GM12878 (cell line): ENCODE results near the gene CIAO1. TPM values are rescaled to one million over a fixed set of nuclear protein-coding genes. Genes with fewer than 3 reads are reported as not detected.

ENCODE experiments used
- ATAC-seq: fragments of 200-7000 bp; cut with Tn5 transposase; 3 replicates; pipeline ENCODE4 v1.9.1; 2020; ENCODE audit warnings: mild to moderate bottlenecking, moderate library complexity
- BruUV-seq: library from RNA; stranded (reverse); fragments of 400-500 nt; replicated peaks from 2 replicates; lab custom pipeline; 2021; lab: Mats Ljungman, UMichigan
- CTCF ChIA-PET: fragments of 300-600 bp; sonication (Branson Sonifier 250); formaldehyde crosslinking; extraction: SDS; loops from one replicate; lab custom pipeline; 2021; ENCODE audit warnings: inconsistent platforms; lab: Yijun Ruan, JAX
- POLR2A ChIA-PET: fragments of 350-600 bp; formaldehyde crosslinking; extraction: SDS; loops from one replicate; lab custom pipeline; 2021; ENCODE audit warnings: inconsistent platforms; lab: Charles Lee
- RAD21 ChIA-PET: fragments of 300-600 bp; sonication (Branson Sonifier 250); formaldehyde crosslinking; loops from one replicate; lab custom pipeline; 2023; ENCODE audit warnings: antibody characterized with exemption; ENCODE audit not compliant: unreplicated experiment; lab: Charles Lee
- SMC1A ChIA-PET: fragments of 300-600 bp; sonication (Branson Sonifier 250); formaldehyde crosslinking; loops from one replicate; lab custom pipeline; 2023; ENCODE audit not compliant: unreplicated experiment, uncharacterized antibody; lab: Charles Lee
- DNase-seq: peaks from one replicate; pipeline ENCODE4 v3.0.0-alpha.2; 2011; ENCODE audit warnings: low read depth, low spot score
- FAIRE-seq: peaks from 3 replicates; lab custom pipeline; 2011; peaks lifted over from hg19 to GRCh38; lab: Jason Lieb, UNC
- H2AFZ ChIP-seq: 2 replicates; pipeline ENCODE4 v1.6.0; 2011; ENCODE audit warnings: low read depth, low read length, control low read depth; ENCODE audit not compliant: control insufficient read depth
- H3K27ac ChIP-seq: 2 replicates; pipeline ENCODE4 v1.5.1; 2011; ENCODE audit warnings: control low read depth; ENCODE audit not compliant: control insufficient read depth, insufficient read depth
- H3K27me3 ChIP-seq, 2 experiments: replicated peaks in 1 of 2; 2 replicates each; pipeline versions ENCODE4 v1.6.0 to v1.6.1; 2011; ENCODE audit warnings: low read length in 1 of 2; ENCODE audit not compliant: control insufficient read depth in 2 of 2, insufficient read depth in 2 of 2
- H3K36me3 ChIP-seq, 2 experiments: 2 replicates each; pipeline ENCODE4 v1.5.1; 2011; ENCODE audit warnings: low read length in 1 of 2; ENCODE audit not compliant: control insufficient read depth in 2 of 2, insufficient read depth in 2 of 2
- H3K4me1 ChIP-seq: 2 replicates; pipeline ENCODE4 v1.6.1; 2011; ENCODE audit warnings: mild to moderate bottlenecking, low read length, moderate library complexity, mixed read lengths; ENCODE audit not compliant: control insufficient read depth, insufficient read depth
- H3K4me2 ChIP-seq: 2 replicates; pipeline ENCODE4 v1.6.0; 2011; ENCODE audit warnings: control low read depth; ENCODE audit not compliant: control insufficient read depth, insufficient read depth
- H3K4me3 ChIP-seq: fragments of 200-600 bp; sonication (generic); 2 replicates; pipeline ENCODE4 v1.5.1; 2016
- H3K79me2 ChIP-seq: 2 replicates; pipeline ENCODE4 v1.6.0; 2011; ENCODE audit warnings: low read length; ENCODE audit not compliant: control insufficient read depth, insufficient read depth
- H3K9ac ChIP-seq: 2 replicates; pipeline ENCODE4 v1.8.0; 2011; ENCODE audit warnings: low read length, control low read depth, mixed read lengths; ENCODE audit not compliant: control insufficient read depth, insufficient read depth
- H3K9me3 ChIP-seq: replicated peaks from 3 replicates; pipeline ENCODE4 v1.5.1; 2011; ENCODE audit warnings: mild to moderate bottlenecking, low read length; ENCODE audit not compliant: control insufficient read depth, insufficient read depth
- H4K20me1 ChIP-seq: 2 replicates; pipeline ENCODE4 v1.6.0; 2011; ENCODE audit not compliant: control insufficient read depth, insufficient read depth
- CEBPB ChIP-seq, 2 experiments: fragments of 150-350 bp in 1 of 2; IDR thresholded peaks; 2 replicates each; pipeline ENCODE4 v1.6.1; 2012 to 2014; ENCODE audit warnings: low read depth in 2 of 2, low read length in 2 of 2, borderline replicate concordance in 1 of 2, inconsistent platforms in 1 of 2
- HDAC6 ChIP-seq: fragments of 200-600 bp; sonication (generic); IDR thresholded peaks from one replicate; pipeline ENCODE4 v1.8.0; 2017; ENCODE audit warnings: antibody characterized with exemption; ENCODE audit not compliant: unreplicated experiment
- HDGF ChIP-seq: fragments of 450-650 bp; IDR thresholded peaks from 2 replicates; pipeline ENCODE4 v1.6.1; 2016; ENCODE audit warnings: antibody characterized with exemption
- MYC ChIP-seq: IDR thresholded peaks from 2 replicates; pipeline ENCODE4 v1.6.1; 2011; ENCODE audit warnings: mild to moderate bottlenecking, low read length, moderate library complexity, inconsistent platforms; ENCODE audit not compliant: insufficient read depth, insufficient replicate concordance, insufficient read length, severe bottlenecking
- RUNX3 ChIP-seq: IDR thresholded peaks from 2 replicates; pipeline ENCODE4 v1.6.1; 2012; ENCODE audit warnings: low read length, inconsistent platforms
- SP1 ChIP-seq: IDR thresholded peaks from one replicate; pipeline ENCODE4 v1.6.1; 2011; ENCODE audit warnings: low read depth, low read length
- WGBS: methylation state at CpG from one replicate; pipeline ENCODE4 v1.1.6; 2016; ENCODE audit warnings: low lambda C conversion rate; ENCODE audit not compliant: insufficient replicate concordance, insufficient coverage; ENCODE audit errors: missing lambda C conversion rate; 5-methylcytosine and 5-hydroxymethylcytosine counted together
- in situ Hi-C: fragments of 300-500 bp; cut with MboI; formaldehyde crosslinking; loops from 9 replicates; pipeline ENCODE4 v1.14.3; 2018; ENCODE audit warnings: mixed read lengths
- intact Hi-C: fragments of 100-400 bp; cut with micrococcal nuclease; formaldehyde crosslinking; loops from one replicate; pipeline ENCODE4 v1.14.2; 2022; ENCODE audit not compliant: unreplicated experiment
- polyA plus RNA-seq, 11 experiments: library from polyadenylated mRNA; depleted of rRNA in 4 of 11; unstranded in 6 of 11; stranded (reverse) in 5 of 11; fragments of >200 nt; fragmentation: Nextera tagmentation in 4 of 11; fragmentation: Illumina TruSeq in 1 of 11; extraction: Ambion mirVana in 4 of 11; extraction: Trizol in 1 of 11; gene quantifications; 1 replicate in 1 of 11; 2 replicates in 10 of 11; pipeline versions ENCODE4 v1.2.1 to v1.2.3, GENCODE V29; 2011 to 2016; ENCODE audit warnings: inconsistent platforms in 2 of 11, missing spikeins in 2 of 11, low read depth in 1 of 11
- total RNA-seq, 4 experiments: library from RNA; depleted of rRNA in 3 of 4; stranded (reverse); fragments of >200 nt in 3 of 4; fragmentation: Illumina TruSeq in 1 of 4; extraction: Trizol in 1 of 4; gene quantifications; 2 replicates each; pipeline versions ENCODE4 v1.2.1 to v1.2.3, GENCODE V29; 2013 to 2021
- TF ChIP-seq, protein P1 (sequence below): fragments of 450-650 bp; IDR thresholded peaks from 2 replicates; pipeline ENCODE4 v1.6.1; 2016; ENCODE audit warnings: mild to moderate bottlenecking, moderate library complexity, borderline replicate concordance

CIAO1 gene
- total and polyA plus RNA-seq, 10 of the 15 experiments (the other 5 are each of a cell fraction or from before 2014, with no cell fraction given): 8.3 to 89.4 (median 63.4) TPM

DNA sequence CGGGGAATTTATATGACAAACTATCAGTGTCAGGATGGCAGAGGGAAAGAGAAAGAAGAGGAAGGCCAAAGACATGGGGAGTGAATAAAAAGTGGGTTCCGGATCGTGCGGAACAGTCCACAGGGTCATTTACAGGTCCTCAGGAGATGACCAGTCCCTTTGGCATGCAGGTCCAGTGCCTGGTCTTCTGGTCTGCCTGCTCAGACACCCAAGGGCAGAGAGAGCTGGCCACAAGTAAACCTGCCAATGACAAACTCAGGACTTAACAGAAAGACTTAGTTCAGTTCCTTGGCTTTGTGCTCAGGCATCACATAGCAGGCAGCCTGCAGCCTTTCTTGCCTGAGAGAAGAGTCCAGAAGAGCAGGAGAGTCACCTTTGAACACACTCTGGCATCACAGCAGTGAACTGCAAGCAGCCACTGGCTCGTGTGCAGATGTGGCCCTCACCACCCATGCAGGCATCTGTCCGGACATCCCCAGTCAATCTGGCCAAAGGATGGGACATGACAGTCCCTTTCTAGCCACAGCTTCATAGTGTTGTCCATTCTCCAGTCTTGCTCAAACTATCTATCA is 14.2 kb upstream of the CIAO1 start:
- peaks cover 28 to 29% of the 10 kb centered on the region in 2 experiments for H3K36me3 ChIP-seq
- no peak overlapping the region for H3K9ac ChIP-seq
- no peak overlapping the region for H3K27ac ChIP-seq
- H3K9me3 ChIP-seq: no peaks in the 10 kb centered on the region
- ATAC-seq (peak; percentile 52), DNase-seq (no peak), FAIRE-seq (peak; percentile 35)
- H3K4me1 ChIP-seq: peaks cover 3% of the 10 kb centered on the region
- no peak overlapping the region for H2AFZ ChIP-seq
- H3K4me3 ChIP-seq: no peak overlapping the region
- ChIA-PET SMC1A (interaction anchor here (1.7 kb wide), 1 partner anchor 9 kb away, joined by 5 read pairs; no protein-coding TSS in a partner anchor), CTCF (no interaction called here), RAD21 (interaction anchor here (1.3 kb wide), 1 partner anchor 18 kb away, joined by 5 read pairs; no protein-coding TSS in a partner anchor), POLR2A (interaction anchor here (1.2 kb wide), 1 partner anchor 50 kb away, joined by 3 read pairs; no protein-coding TSS in a partner anchor)
- intact Hi-C loops: no loop called here
- BruUV-seq: TSS peak; percentile 8
- 73% methylated on average over 6 of the region's 6 CpGs for WGBS
- no peak overlapping the region for H3K4me2 ChIP-seq
- H4K20me1 ChIP-seq: no peaks in the 10 kb centered on the region
- TF ChIP-seq, protein P1, sequence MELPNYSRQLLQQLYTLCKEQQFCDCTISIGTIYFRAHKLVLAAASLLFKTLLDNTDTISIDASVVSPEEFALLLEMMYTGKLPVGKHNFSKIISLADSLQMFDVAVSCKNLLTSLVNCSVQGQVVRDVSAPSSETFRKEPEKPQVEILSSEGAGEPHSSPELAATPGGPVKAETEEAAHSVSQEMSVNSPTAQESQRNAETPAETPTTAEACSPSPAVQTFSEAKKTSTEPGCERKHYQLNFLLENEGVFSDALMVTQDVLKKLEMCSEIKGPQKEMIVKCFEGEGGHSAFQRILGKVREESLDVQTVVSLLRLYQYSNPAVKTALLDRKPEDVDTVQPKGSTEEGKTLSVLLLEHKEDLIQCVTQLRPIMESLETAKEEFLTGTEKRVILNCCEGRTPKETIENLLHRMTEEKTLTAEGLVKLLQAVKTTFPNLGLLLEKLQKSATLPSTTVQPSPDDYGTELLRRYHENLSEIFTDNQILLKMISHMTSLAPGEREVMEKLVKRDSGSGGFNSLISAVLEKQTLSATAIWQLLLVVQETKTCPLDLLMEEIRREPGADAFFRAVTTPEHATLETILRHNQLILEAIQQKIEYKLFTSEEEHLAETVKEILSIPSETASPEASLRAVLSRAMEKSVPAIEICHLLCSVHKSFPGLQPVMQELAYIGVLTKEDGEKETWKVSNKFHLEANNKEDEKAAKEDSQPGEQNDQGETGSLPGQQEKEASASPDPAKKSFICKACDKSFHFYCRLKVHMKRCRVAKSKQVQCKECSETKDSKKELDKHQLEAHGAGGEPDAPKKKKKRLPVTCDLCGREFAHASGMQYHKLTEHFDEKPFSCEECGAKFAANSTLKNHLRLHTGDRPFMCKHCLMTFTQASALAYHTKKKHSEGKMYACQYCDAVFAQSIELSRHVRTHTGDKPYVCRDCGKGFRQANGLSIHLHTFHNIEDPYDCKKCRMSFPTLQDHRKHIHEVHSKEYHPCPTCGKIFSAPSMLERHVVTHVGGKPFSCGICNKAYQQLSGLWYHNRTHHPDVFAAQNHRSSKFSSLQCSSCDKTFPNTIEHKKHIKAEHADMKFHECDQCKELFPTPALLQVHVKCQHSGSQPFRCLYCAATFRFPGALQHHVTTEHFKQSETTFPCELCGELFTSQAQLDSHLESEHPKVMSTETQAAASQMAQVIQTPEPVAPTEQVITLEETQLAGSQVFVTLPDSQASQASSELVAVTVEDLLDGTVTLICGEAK: no peak
- TF ChIP-seq HDAC6 (no peak), MYC (no peak), RUNX3 (no peak), SP1 (peak; percentile 27), CEBPB (IDR thresholded peaks at IDR 0.05; ENCODE audit: borderline replicate concordance in 1 of 2, low read depth in 2 of 2, low read length in 2 of 2) (no peak), HDGF (no peak)
- in situ Hi-C loops: loop anchor here (25.0 kb wide), 1 partner anchor 240 kb away; no protein-coding TSS in a partner anchor
- H3K27me3 ChIP-seq: no peaks in the 10 kb centered on the region
- peaks cover under 1% of the 10 kb centered on the region; the same call in 1 of the 2 replicates for H3K79me2 ChIP-seq
